ENCODE measurements around the gene SORCS3.

- TF ChIP-seq, protein P1, sequence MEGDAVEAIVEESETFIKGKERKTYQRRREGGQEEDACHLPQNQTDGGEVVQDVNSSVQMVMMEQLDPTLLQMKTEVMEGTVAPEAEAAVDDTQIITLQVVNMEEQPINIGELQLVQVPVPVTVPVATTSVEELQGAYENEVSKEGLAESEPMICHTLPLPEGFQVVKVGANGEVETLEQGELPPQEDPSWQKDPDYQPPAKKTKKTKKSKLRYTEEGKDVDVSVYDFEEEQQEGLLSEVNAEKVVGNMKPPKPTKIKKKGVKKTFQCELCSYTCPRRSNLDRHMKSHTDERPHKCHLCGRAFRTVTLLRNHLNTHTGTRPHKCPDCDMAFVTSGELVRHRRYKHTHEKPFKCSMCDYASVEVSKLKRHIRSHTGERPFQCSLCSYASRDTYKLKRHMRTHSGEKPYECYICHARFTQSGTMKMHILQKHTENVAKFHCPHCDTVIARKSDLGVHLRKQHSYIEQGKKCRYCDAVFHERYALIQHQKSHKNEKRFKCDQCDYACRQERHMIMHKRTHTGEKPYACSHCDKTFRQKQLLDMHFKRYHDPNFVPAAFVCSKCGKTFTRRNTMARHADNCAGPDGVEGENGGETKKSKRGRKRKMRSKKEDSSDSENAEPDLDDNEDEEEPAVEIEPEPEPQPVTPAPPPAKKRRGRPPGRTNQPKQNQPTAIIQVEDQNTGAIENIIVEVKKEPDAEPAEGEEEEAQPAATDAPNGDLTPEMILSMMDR (IDR thresholded peaks at IDR 0.05; ENCODE audit: low read length) = no peak
- TF ChIP-seq EZH2phosphoT487 (IDR thresholded peaks at IDR 0.05; ENCODE audit: low read length) = no peak
These were observed 181.0 kb downstream of the SORCS3 start for GRCh38 chr10:104822088-104822487.

Measured in MM.1S (cell line).